NCI-H1930 (cell line): ENCODE measurements around the gene LNP1.

Source experiments
- DNase-seq, 2 experiments: peaks; one replicate each; lab custom pipeline; 2025; lab: John Stamatoyannopoulos, UW

The LNP1 gene

GRCh38 chr3:100399341-100400071 is 1.8 kb upstream of the LNP1 start:
- no peak for DNase-seq

- no peak for DNase-seq
Measured at GRCh38 chr3:100400419-100400779, 940 bp upstream of the LNP1 start.

DNA sequence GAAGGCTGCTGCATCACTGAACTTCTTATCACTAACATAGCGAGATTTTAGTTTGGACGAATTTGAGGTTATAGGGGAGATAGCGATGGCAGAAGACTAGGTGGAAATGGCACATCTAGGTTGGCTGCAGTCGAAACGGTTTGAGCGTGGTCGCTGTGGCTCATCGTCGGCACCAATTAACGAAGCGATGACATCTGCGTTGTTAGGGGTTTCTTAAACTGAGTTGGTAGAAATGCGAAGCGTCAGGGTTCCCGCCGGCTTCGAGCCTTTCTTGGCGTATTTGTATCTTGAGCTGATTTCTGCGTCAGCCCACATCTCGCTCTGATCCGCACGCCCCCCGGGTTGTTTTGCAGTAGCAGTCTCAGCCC is 319 bp downstream of the LNP1 start:
- DNase-seq, result no peak

DNA sequence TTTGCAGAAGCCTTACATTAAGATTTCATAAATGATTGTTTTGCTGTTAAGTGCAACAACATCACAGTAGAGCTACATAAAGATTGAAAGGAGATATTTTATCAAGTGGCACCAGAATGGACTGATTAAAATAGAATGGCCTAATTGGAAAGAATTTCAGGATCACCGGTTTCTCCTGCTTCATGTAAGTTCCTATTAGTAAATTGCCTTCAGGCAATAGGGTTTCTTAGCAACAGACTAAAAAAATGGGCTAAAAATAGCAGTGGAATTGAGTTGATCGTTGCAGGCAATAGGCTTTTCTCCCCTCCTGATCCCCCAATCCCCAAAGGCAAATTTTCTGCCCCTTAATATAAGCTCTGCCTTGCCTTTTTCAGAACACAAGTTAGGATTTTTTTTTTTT is 917 bp downstream of the LNP1 start:
- no peak for DNase-seq

- DNase-seq, result no peak
Measured at GRCh38 chr3:100402891-100403290, 1.6 kb downstream of the LNP1 start.

GRCh38 chr3:100403362-100404249 is 2.3 kb downstream of the LNP1 start:
- no peak for DNase-seq

DNA sequence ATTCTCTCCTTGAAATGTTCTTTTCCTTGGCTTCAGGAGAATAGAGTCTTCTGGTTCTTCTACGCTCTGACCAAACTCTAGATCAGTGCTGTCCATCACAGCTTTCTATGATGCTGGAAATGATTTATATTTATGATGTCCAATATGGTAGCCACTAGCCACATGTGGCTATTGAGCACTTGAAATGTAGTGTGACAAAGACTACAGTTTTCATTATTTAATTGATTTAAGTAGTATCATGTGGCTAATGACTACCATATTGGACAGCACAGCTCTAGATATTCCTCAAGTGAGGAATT is 2.9 kb downstream of the LNP1 start:
- DNase-seq, result no peak

DNA sequence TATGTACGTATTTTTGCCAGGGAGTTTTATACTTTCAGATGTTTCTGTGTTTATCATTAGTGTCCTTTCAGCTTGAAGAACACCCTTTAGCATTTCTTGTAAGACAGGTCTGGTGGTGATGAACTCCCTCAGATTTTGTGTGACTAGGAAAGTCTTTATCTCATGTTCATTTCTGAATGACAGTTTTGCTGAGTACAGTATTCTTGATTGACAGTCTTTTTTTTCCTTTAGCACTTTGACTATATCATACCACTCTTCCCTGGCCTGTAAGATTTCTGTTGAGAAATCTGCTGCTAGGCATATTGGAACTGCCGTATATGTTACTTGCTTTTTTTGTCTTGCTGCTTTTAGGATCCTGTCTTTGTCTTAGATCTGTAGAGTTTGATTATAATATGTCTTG is 5.8 kb downstream of the LNP1 start:
- DNase-seq, result no peak

GRCh38 chr3:100407977-100408532 is 6.7 kb downstream of the LNP1 start:
- no peak for DNase-seq

DNA sequence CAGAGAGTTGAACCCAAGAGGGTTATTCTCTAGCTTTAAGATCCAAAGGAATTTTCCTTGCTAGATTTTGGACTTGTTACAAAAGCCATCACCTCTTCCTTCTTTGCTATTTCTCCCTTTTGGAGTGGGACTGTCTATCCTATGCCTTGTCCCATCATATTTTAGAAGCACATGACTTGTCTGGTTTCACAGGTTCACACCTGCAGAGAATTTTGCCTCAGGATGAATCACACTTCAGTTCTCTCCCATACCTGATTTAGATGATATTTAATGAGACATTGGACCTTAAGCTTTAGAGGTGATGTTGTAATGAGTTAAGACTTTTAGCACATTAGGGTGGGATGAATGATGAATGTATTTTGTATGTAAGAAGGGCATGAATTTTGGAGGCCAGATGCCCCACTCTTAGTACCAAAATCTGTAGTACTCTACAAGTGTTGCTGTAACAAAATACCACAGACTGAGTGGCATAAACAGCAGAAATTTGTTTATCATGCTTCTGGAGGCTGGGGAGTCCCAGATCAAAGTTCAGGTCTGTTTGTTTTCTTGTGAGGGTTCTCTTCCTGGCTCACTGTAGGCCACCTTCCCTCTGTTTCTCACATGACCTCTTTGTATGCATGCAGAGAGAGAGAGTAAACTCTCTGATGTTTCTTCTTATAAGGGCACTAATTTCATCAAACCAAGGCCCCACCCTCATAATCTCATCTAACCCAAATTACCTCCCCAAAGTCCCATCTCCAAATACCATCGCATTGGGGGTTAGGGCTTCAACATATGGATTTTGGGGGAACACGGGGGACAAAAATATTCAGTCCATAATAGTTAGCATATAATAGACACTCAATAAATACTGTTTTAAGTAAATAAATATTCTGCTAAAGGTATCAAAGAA is 10.0 kb downstream of the LNP1 start:
- DNase-seq, result no peak

DNA sequence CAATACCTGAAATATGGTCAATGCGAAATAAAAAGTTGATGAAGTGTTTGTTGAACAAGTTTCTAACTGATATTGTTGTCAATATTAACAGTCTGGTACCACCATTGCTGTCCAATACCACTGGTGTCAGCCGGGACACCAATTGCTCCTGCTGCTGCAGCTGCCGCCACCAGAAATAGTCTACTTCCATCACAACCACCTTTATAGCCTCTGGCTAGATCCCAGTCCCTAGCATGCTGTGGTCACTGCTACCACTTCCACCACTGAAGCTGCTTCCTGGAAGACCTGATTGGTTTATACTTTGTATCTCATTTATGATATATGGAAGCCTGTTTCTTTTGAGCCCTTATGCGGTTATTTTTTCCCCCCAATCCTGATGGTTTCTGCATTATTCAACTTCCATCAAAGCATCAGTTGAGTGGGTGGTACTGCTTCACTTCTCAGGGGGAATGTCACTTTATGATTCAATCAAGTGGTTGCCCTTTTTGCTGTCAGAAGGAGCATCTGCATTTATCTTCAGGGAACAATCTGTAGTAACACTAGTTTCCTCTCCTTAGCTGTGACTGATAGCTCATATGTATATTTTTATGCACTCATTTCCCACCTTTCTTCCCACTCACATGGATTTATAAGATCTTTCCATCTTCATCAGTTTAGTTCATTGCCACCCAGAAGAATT is 11.7 kb downstream of the LNP1 start:
- no peak for DNase-seq

DNA sequence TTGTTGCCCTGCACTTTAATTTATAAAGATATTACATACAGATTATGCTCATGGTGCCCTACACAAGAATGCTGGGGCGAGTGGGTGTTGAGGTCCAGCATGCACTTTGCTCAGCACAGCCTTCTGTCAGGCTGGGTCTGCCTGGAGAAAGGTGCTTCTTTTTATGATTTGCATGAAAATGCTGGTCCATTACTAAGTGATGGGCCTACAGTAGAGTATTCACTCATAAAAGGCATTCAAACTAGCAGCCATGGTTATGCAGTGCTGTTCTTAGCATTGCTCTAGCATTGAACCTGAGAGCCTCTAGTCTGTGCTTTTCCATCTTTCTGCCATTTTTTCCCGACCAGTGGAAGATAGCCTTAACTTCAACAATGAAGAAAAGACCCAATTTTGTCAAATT is 12.3 kb downstream of the LNP1 start:
- DNase-seq, result no peak

GRCh38 chr3:100416176-100416575 is 14.8 kb downstream of the LNP1 start:
- no peak for DNase-seq

DNA sequence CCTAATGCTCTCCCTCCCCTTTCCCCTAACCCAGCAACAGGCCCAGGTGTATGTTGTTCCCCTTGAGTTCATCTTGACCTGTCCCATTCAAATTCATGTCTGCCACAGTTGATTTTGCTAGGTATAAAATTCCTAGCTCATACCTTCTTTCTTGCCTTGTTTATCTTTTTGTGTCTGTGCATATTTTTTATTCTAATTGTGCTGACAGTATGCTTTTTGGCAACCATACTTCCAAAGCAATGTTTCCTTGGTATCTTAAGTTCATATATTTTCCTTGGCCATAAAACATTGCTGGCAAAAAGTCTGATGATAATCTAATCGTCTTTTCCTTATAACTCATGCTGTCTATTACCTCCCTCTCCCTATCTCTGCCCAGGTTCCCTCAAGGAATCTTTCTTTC is 15.5 kb downstream of the LNP1 start:
- DNase-seq, result no peak

- no peak for DNase-seq
Measured at GRCh38 chr3:100419406-100419805, 18.1 kb downstream of the LNP1 start.

DNA sequence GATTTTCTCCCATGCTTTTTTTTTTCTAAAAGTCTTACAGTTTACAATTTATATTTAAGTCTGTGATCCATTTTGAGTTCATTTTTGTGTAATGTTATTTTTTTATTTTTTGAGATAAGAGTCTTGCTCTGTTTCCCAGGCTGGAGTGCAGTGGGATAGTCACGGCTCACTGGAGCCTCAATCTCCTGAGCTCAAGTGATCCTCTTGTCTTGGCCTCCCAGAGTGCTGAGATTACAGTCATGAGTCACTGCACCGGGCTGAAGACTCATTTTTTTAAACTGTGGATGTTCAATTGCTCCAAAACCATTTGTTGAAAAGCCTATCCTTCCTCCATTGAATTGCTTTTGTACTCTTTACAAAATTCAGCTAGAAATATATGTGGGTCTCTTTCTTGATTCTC is 19.5 kb downstream of the LNP1 start:
- no peak for DNase-seq

DNA sequence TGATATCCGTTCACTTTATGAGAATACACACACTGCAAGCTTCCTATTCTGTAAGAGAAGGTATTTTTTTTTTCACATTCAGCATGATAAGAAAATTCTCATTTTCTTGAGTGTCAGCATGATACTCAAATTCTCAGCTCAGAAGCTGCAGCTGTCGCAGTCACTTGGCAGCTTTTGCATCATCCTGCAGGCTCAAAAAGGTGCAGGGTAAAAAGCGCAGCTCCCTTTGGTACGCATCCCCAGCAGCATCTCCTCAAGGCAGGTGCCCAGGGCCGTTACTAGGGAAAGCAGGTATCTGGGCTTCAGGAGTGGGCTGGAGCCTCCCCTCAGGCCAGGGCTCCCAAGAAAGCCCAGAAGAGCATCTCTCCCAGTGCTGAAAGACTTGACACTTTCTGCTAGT is 22.3 kb downstream of the LNP1 start:
- no peak for DNase-seq

DNA sequence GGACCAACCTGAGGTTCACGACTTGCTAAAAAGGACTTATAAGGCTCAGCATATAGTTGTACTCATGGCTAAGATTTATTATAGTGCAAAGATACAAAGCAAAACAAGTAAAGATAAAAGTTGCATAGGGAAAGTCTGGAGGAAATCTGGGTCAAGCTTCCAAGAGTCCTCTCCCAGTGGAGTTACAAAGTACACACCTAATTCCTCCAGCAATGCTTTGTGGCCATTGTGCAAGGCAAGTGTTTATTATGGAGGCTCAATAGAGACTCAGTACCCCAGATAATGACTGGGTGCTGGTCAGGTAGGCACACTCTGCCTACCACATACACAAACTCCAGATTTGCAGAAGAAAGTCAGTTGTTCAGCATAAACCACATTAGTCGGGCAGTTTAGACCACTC is 22.9 kb downstream of the LNP1 start:
- no peak for DNase-seq

DNA sequence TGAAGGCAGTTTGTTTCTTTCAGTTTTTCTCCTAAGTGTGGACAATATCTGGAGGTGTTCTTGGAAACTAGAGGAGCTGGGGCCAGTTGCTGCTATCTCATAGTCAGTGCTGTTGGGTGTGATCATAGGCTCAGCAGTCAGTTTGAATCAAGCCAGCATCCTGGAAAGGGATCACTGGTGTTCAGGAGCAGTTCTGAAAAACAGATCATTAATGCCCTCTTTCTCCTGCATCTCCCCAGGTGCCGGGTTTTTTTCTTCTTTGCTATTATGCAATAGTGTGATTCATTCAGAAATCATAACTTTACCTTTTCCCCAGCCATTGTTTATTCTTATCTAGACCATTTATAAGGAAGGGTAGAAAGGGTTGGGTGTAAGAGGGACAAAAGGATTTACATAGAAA is 24.0 kb downstream of the LNP1 start:
- DNase-seq, result no peak

DNA sequence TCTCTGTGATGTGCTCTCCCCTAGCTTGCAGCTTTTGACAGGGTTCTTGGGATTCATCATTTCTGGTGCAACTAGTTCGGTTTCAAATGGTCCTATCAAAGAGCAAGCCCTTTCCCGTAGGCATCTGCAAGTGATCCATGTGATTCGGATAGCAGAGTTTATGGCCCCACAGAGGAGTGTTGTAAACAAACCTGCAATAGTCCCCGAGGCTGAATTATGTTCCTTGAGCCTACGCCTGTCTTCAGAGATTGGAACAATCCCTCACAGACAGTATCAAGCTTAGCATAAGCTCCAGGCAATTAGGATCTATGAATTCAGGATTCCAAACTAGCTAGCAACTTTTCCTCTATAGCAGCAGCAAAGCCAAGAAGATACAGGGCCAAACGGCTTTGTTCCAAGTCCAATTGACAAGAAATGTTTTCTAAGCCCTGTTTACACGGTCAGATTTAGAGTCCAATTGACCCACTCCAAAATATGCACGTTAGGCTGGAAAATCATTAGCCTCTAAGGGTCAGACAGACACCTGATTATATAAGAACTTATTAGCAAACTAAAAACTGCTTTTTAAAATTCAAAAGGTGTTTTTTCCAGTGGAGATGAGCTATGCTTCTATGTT is 24.8 kb downstream of the LNP1 start:
- DNase-seq, result no peak

DNA sequence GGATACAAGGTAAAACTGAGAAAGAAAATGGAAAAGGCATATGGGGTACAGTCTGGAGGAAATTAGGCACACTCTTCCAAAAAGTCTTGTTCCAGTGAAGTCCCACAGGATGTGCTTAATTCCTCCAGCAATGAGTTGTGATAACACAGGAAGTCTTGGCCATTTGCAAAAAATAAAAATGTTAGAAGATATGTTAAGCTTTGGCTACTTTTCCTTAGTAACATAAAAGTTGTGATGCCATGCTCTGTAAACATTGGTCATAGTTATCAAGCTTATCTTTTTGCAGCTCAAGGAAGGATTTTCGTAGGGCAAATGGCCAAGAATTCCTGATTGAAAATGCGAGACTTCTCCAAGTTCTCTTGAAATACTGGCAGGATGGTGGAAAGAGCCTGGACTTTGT is 26.4 kb downstream of the LNP1 start:
- no peak for DNase-seq
